IPS-20b (cell line): ENCODE results near the gene STXBP6.

ENCODE experiments used
- H3K27ac ChIP-seq: one replicate; pipeline ENCODE4 v1.5.1; 2013; ENCODE audit warnings: low read length
- H3K27me3 ChIP-seq: 2 replicates; pipeline ENCODE4 v1.6.1; 2013; ENCODE audit warnings: mild to moderate bottlenecking, low read length, inconsistent platforms; ENCODE audit not compliant: insufficient read depth
- H3K36me3 ChIP-seq: 2 replicates; pipeline ENCODE4 v1.6.1; 2013; ENCODE audit warnings: low read depth, mild to moderate bottlenecking, inconsistent platforms, low read length, moderate library complexity; ENCODE audit not compliant: insufficient read depth
- H3K4me1 ChIP-seq: 2 replicates; pipeline ENCODE4 v1.6.1; 2013; ENCODE audit warnings: mild to moderate bottlenecking, control low read depth, inconsistent platforms, low read length, moderate library complexity; ENCODE audit not compliant: insufficient read depth
- H3K4me3 ChIP-seq: 2 replicates; pipeline ENCODE4 v1.5.1; 2013; ENCODE audit warnings: mild to moderate bottlenecking, low read length, inconsistent platforms
- H3K9ac ChIP-seq: 2 replicates; pipeline ENCODE4 v1.6.1; 2013; ENCODE audit warnings: low read depth, mild to moderate bottlenecking, inconsistent platforms, low read length, moderate library complexity
- H3K9me3 ChIP-seq: 2 replicates; pipeline ENCODE4 v1.6.1; 2013; ENCODE audit warnings: mild to moderate bottlenecking, low read depth, low read length, inconsistent platforms; ENCODE audit not compliant: insufficient read depth

The STXBP6 gene

GRCh38 chr14:24820616-24821015 lies 229.3 kb downstream of the STXBP6 start:
- no peaks in the 10 kb centered on the region for H3K27me3 ChIP-seq
- H3K36me3 ChIP-seq, result no peaks in the 10 kb centered on the region
- H3K9ac ChIP-seq, result no peak overlapping the region
- no peaks in the 10 kb centered on the region for H3K4me1 ChIP-seq
- H3K27ac ChIP-seq, result no peak overlapping the region
- H3K9me3 ChIP-seq, result no peaks in the 10 kb centered on the region
- H3K4me3 ChIP-seq, result no peak overlapping the region

- no peaks in the 10 kb centered on the region for H3K36me3 ChIP-seq
- H3K4me3 ChIP-seq, result no peak overlapping the region
- no peak overlapping the region for H3K27ac ChIP-seq
- H3K4me1 ChIP-seq, result no peaks in the 10 kb centered on the region
- no peaks in the 10 kb centered on the region for H3K27me3 ChIP-seq
- no peak overlapping the region for H3K9ac ChIP-seq
- no peaks in the 10 kb centered on the region for H3K9me3 ChIP-seq
These were observed 231.1 kb downstream of the STXBP6 start for GRCh38 chr14:24818823-24819341.

- H3K27me3 ChIP-seq, result no peaks in the 10 kb centered on the region
- no peaks in the 10 kb centered on the region for H3K36me3 ChIP-seq
- no peaks in the 10 kb centered on the region for H3K4me1 ChIP-seq
- no peaks in the 10 kb centered on the region for H3K9me3 ChIP-seq
- no peak overlapping the region for H3K9ac ChIP-seq
- no peak overlapping the region for H3K27ac ChIP-seq
- H3K4me3 ChIP-seq, result no peak overlapping the region
These were observed 231.7 kb downstream of the STXBP6 start for GRCh38 chr14:24818058-24818822.

- Histone ChIP-seq H3K27me3 (no peaks in the 10 kb centered on the region), H3K4me3 (no peak overlapping the region), H3K9ac (no peak overlapping the region), H3K27ac (no peak overlapping the region), H3K36me3 (no peaks in the 10 kb centered on the region), H3K9me3 (no peaks in the 10 kb centered on the region), H3K4me1 (no peaks in the 10 kb centered on the region)
These were observed 232.5 kb downstream of the STXBP6 start for GRCh38 chr14:24817212-24818057.

GRCh38 chr14:24816929-24817211 lies 233.1 kb downstream of the STXBP6 start:
- Histone ChIP-seq H3K27me3 (no peaks in the 10 kb centered on the region), H3K9ac (no peak overlapping the region), H3K4me1 (peaks cover 4% of the 10 kb centered on the region), H3K36me3 (no peaks in the 10 kb centered on the region), H3K4me3 (no peak overlapping the region), H3K27ac (no peak overlapping the region), H3K9me3 (no peaks in the 10 kb centered on the region)

GRCh38 chr14:24816011-24816928 lies 233.7 kb downstream of the STXBP6 start:
- H3K27ac ChIP-seq, result no peak overlapping the region
- H3K4me1 ChIP-seq, result peaks cover 5% of the 10 kb centered on the region
- no peak overlapping the region for H3K9ac ChIP-seq
- H3K9me3 ChIP-seq, result no peaks in the 10 kb centered on the region
- no peaks in the 10 kb centered on the region for H3K27me3 ChIP-seq
- H3K4me3 ChIP-seq, result no peak overlapping the region
- no peaks in the 10 kb centered on the region for H3K36me3 ChIP-seq

- Histone ChIP-seq H3K27me3 (no peaks in the 10 kb centered on the region), H3K9ac (no peak overlapping the region), H3K4me1 (peaks cover 5% of the 10 kb centered on the region), H3K36me3 (no peaks in the 10 kb centered on the region), H3K9me3 (no peaks in the 10 kb centered on the region), H3K27ac (no peak overlapping the region), H3K4me3 (no peak overlapping the region)
These were observed 234.4 kb downstream of the STXBP6 start for GRCh38 chr14:24815543-24815942.

GRCh38 chr14:24814944-24815343 lies 235.0 kb downstream of the STXBP6 start:
- H3K27ac ChIP-seq, result no peak overlapping the region
- H3K4me1 ChIP-seq, result peaks cover 5% of the 10 kb centered on the region
- no peaks in the 10 kb centered on the region for H3K27me3 ChIP-seq
- H3K4me3 ChIP-seq, result no peak overlapping the region
- H3K9me3 ChIP-seq, result no peaks in the 10 kb centered on the region
- H3K9ac ChIP-seq, result no peak overlapping the region
- no peaks in the 10 kb centered on the region for H3K36me3 ChIP-seq

- Histone ChIP-seq H3K4me1 (peaks cover 5% of the 10 kb centered on the region), H3K36me3 (no peaks in the 10 kb centered on the region), H3K4me3 (no peak overlapping the region), H3K27me3 (no peaks in the 10 kb centered on the region), H3K9ac (no peak overlapping the region), H3K9me3 (no peaks in the 10 kb centered on the region), H3K27ac (no peak overlapping the region)
These were observed 235.6 kb downstream of the STXBP6 start for GRCh38 chr14:24814346-24814745.

GRCh38 chr14:24813819-24814259 lies 236.1 kb downstream of the STXBP6 start:
- no peak overlapping the region for H3K4me3 ChIP-seq
- H3K27ac ChIP-seq, result no peak overlapping the region
- H3K36me3 ChIP-seq, result no peaks in the 10 kb centered on the region
- H3K9ac ChIP-seq, result no peak overlapping the region
- no peaks in the 10 kb centered on the region for H3K27me3 ChIP-seq
- no peaks in the 10 kb centered on the region for H3K9me3 ChIP-seq
- peaks cover 5% of the 10 kb centered on the region for H3K4me1 ChIP-seq

- H3K4me3 ChIP-seq, result no peak overlapping the region
- peaks cover 5% of the 10 kb centered on the region for H3K4me1 ChIP-seq
- H3K9ac ChIP-seq, result no peak overlapping the region
- no peaks in the 10 kb centered on the region for H3K27me3 ChIP-seq
- no peak overlapping the region for H3K27ac ChIP-seq
- H3K9me3 ChIP-seq, result no peaks in the 10 kb centered on the region
- H3K36me3 ChIP-seq, result no peaks in the 10 kb centered on the region
These were observed 236.7 kb downstream of the STXBP6 start for GRCh38 chr14:24813089-24813815.
